GM10266 (cell line): ENCODE data around the gene ATP5PO.

Experiments used
- DNase-seq: peaks from one replicate; pipeline ENCODE4 v3.0.0; 2012; ENCODE audit errors: extremely low spot score
- CTCF ChIP-seq: IDR thresholded peaks from 2 replicates; pipeline ENCODE4 v1.5.1; 2012; ENCODE audit warnings: mild to moderate bottlenecking, low read depth; ENCODE audit not compliant: control insufficient read depth, insufficient read depth; ENCODE audit errors: missing control alignments

ATP5PO gene

GRCh38 chr21:33904041-33904440 is 11.6 kb downstream of the ATP5PO start:
- no peak for TF ChIP-seq CTCF
- no peak for DNase-seq

GRCh38 chr21:33902349-33902748 is 13.3 kb downstream of the ATP5PO start:
- DNase-seq, result no peak
- no peak for TF ChIP-seq CTCF

GRCh38 chr21:33901412-33902288 is 14.0 kb downstream of the ATP5PO start:
- DNase-seq, result no peak

DNA sequence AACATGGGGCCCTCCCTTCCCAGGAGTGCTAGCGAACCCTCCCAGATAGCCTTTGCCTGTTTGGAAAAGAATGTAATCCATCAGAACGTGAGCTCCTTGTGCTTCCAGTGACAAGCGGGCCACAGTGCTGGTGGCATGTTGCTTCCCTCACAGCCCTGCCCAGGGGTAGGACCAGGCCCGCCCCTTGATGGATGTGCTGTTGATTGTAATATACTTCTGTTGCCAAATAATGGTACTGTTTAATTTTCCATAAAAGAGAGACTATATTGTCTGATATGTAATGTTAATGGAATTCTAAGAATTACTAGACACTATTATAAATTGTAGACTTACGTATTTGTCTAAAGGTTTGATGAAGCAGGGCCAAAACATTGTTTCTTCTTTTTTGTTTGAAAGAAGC is 16.4 kb downstream of the ATP5PO start:
- DNase-seq, result no peak

More at GRCh38 chr21:33901412-33902288, 14.0 kb downstream of the ATP5PO start:
- peak; percentile 22 for TF ChIP-seq CTCF

GRCh38 chr21:33898586-33898985 is 17.0 kb downstream of the ATP5PO start:
- no peak for DNase-seq
- TF ChIP-seq CTCF, result no peak

More for the DNA sequence above, 16.4 kb downstream of the ATP5PO start:
- TF ChIP-seq CTCF, result no peak

- no peak for DNase-seq
- TF ChIP-seq CTCF, result no peak
Observed at GRCh38 chr21:33897739-33898138, 17.9 kb downstream of the ATP5PO start.

- no peak for TF ChIP-seq CTCF
- DNase-seq, result no peak
Observed at GRCh38 chr21:33897098-33897497, 18.5 kb downstream of the ATP5PO start.
